Activated CD4-positive, alpha-beta T cell treated with anti-CD3 and anti-CD28 coated beads, Interleukin-2, Interleukin-6, amounts not matched to agents 100 ng/mL and 50 ng/mL, durations not matched to agents 16 hours and 8 hours (primary cell): ENCODE measurements around the gene PIP5K1B.
A peak's percentile ranks its signal among the peaks of the same experiment; 100 is the strongest.

Source experiments
- DNase-seq: peaks from one replicate; pipeline ENCODE4 v3.0.0-alpha.2; 2020

The PIP5K1B gene

DNA sequence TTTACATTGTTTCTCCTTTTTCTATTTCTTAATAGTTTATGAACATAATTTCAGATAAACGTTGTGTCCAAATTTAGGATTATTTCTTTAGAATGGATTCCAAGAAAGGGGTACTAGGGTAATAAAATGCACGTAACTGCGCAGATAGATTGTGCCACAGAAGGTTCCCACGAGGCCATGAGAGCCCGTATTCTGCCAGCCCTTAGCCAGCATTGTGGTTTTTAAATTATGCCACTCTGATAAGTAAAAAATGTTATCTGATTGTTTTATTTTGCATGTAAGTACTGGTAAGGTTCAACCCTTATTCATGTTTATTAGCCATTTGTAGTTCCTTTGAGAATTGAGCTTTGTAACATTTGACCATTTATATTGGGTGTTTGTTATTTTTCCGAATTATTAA, 220.1 kb downstream of the PIP5K1B start:
- no peak for DNase-seq

DNA sequence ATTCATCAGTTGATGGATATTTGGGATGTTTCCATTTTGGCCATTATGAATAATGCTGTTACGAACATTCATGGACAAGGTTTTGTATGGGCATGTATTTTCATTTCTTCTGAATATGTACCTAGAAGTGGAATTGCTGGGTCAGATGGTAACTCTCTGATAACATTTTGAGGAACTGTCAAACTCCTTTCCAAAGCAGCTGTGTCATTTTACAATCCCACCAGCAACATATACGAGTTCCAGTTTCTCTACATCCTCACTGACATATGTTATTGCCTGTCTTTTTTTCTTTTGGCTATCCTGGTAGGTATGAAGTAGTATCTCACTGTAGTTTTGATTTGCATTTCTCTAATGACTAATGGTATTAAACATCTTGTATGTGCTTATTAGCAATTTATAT, 222.1 kb downstream of the PIP5K1B start:
- DNase-seq = no peak

DNA sequence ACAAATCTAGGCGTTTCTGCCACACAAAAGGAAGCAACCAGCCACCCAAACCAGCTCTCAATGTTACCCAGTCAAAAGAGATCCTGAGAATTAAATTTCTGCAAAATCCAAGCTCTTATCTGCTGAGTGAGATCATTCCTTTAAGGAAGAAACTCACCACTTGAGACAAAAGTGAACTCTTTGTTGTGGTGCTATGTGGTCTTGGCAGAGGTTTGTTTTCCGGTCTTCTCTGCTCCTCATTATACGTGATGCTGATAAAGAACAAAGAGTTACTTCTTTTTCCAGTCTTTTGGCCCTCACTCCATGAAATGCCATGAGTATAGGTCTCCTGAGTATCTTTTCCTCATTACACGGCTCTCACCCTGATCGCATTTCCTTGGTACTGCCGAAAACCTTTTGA, 226.8 kb downstream of the PIP5K1B start:
- DNase-seq = peak; percentile 32

DNA sequence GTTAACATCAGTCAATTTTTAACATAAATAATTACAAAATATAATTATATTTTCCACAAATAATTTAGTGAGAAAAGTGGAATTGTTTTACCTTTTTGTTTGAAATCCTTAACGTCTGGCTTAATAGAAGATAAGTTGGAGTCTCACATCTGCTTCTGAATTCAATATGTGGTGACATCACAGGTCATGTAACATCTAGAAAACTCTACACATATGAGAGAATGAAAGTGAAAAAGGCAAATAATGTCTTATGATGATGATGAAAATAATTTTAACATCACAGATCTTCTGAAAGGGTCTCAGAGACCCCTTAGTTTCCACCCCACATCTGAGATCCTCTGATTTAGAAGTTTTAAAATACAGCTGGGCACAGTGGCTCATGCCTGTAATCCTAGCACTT, 227.4 kb downstream of the PIP5K1B start:
- DNase-seq = no peak

DNA sequence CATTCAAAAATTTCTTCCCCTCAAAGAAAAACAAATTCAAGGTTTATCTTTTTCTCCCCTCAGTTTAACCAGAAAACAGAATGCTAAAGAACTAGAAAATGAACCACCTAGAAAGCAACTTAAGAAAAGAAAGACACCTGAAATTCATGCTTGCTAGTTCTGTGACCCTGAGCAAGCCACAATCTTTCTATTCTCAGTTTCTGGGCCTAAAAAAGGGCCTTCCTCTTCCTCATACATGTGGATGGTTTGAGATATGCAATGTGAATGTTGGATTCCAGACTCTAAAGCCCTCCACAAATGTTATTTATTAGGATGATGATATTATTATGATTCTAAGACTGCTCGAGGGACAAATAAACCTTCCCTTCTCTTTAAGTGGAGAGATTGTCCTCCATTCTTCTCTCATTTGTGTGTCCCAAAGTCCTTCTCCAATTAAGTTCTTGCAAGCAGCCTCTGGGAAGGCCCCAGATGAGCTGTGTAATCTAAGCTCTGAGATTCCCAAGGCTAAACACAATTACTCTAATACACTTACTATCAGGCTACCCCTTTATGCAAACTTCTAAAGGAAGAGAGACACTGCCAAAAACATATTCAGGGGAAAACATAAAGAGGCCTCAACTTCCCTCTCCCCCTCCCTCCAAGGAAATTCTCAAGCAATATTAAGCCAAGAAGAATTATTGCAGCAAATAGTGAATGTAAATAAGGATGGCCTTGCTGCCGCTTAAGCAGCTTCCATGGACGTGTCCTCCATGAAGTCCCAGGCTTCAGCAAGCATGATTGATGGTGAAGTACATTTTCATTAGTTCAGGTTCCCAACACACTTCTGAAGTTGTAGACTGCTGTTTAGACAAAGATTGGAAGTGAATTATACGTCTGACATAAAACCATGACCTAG, 228.6 kb downstream of the PIP5K1B start:
- no peak for DNase-seq

DNA sequence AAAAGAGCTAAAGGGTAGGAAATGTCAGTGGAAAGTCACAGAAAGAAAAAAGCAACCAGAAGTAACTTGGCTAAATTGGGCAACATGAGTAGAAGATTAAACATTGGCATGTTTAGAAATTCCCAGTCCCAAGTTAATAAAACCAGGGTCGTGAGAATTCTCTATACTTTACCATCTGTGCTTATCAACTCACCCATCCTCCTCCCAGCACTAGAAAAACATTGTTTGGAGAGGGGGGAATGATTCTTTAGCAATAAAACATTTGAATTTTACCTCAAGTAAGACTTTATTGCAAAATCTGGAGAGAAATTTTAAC, 229.2 kb downstream of the PIP5K1B start:
- no peak for DNase-seq

DNA sequence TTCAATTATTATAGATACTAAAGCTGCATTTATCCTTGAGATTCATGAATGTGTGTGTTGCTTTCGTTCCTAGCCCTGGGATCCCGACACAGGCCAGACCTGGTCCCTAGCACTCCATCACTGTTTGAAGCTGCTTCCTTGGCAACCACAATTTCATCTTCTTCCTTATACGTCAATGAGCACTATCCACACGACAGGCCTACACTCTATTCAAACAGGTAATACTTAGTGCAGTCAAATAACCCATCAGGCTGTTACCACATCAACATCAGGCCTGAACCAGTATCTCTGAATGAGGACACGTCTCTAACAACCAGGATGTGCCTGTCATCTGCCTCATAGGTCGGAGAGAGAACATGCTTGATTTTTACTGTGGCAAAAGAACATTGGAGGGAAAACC, 235.5 kb downstream of the PIP5K1B start:
- DNase-seq = no peak

DNA sequence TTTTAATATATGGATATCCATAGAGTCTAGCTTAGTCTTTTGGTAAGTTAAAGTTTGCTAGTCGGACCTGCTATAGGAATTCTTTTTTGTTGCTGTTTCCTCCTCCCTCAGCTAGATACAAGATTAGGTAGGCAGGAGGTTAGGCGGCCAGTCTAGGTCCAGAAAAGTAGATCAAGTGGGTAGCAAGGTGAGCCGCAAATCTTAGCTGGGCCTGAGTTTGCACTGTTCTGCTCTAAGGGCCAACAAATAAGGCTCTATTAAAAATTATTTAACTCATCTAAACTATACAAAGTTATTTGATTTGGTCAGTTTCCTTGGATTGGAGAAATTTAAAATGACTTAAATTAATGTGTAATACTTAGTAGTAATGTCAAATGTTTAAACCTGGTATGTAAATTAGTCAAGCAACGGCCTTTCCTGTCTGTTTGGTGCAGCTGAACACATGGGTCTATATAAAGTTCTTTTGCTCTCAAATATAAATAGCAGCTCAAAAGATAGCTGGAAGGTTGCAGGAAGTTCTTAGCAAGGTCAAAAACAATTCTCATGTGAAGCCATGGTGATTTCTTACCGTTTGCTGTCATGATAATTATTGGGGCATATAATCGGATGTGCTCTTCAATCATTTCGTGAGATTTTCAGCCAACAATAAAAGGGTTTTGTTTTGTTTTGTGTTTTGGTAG, 236.9 kb downstream of the PIP5K1B start:
- DNase-seq = no peak

DNA sequence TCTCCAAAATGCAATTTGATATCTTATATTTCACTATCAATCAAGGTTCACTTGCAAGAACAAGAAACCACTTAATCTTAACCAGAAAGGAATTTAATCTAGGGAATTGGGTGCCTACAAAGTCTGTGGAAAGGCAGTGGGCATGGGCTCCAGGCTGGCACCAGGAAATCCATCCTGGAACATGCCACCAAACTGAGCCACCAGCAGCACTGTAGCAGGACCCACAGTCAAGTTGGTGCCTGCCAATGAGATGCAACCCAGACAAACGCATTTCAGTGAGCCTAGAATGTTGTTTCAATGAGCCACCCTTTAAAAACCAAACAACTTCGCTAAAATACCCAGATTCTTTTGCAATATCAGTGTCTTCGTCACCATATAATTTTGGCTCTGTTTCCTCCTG, 237.8 kb downstream of the PIP5K1B start:
- no peak for DNase-seq

DNA sequence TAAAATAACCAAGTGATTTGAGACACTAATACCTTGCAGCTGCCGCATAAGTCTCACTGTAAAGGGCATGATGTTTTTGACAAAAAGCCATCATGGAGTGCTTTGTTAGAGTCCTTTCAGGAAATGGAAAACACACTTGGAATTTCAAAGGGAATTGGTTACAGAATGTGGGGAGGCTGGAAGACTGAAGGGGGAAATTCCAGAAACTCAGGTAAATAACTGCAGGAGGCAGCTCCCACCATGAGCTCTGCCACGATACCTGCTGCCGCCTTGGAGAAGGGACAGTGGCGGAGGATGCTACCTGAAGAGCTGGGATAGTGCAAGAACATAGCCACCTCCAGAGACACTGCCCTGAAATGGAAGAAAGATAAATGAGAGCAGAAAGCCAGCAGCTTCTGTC, 242.0 kb downstream of the PIP5K1B start:
- DNase-seq = no peak

DNA sequence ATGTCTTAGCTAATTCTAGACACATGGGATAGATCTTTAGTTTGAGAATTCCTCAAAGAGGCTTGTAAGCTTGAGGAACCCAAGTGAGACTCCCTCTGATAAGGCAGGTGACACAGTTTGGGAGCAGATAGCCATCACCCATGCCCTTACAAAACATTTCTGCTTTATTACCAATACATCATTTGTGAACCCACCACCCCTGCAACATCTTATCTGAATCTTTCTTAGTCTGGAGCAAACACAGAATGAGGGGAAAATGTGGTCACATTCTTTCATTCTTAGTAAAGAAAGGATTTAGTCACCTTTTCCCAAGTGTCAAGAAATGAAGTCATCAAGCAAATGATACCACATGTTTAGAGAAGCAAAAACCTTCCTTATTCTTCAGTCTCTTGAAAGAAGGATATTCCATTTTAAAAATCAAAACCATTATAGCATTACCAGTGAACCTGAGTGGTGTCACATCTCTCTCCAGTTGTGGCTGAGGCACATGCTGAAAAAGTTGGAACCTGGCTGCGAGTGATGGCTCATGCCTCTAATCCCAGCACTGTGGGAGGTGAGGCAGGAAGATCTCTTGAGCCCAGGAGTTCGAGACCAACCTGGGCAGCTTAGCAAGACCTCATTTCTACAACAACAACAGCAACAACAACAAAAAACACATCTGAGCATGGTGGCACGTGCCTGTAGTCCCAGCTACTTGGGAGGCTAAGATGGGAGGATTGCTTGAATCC, 243.0 kb downstream of the PIP5K1B start:
- DNase-seq = peak; percentile 74

DNA sequence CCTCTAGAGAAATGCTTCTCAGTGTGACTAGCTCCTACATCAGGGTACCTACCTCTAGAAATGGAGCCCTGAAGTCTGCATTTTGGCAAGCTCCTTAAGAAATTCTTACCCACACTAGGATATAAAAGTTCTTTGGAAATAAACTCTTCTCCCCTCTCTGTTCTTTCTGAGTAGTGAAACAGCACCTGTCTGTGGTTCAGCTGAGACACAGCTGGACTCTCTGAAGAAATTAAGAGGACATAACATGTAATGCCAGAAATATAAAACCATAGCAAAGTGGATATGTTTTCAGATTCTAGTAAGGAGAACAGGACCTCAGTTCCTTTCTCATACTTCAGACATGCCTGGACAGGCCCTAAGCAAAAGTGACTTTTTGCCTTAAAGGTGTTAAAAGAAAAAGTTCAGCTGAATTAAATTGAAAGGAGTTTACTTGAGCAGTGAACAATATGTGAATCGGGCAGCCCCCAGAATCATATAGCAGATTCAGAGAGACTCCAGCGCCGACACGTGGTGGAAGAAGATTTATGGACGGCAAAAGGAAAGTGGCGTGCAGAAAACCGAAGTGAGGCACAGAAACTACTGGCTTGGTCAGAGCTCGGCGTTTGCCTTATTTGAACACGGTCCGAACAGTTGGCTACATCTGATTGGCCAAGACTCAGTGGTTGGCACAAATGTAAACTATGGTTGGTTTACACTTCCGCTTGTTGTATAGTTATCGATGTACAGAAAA, 244.4 kb downstream of the PIP5K1B start:
- DNase-seq = peak; percentile 34

DNA sequence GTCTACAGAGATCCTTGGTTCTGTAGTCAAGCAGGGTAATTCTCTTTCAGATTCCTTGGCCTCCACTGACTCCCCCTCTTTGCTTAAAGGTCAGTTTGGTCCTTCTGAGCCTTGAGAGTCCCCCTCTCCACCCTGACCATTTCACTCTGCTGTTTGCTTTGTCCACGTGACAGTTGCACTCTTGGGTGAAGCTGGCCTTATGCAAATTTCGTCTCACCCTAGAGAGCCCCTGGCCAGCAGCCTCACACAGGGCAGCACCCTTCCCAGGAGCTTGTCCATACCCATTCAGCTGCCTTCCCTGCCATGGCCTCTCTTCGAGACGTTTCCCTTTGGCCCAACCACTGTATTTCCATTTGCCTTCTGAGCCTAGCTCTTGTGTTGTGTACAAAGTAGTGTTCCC, 245.1 kb downstream of the PIP5K1B start:
- no peak for DNase-seq

DNA sequence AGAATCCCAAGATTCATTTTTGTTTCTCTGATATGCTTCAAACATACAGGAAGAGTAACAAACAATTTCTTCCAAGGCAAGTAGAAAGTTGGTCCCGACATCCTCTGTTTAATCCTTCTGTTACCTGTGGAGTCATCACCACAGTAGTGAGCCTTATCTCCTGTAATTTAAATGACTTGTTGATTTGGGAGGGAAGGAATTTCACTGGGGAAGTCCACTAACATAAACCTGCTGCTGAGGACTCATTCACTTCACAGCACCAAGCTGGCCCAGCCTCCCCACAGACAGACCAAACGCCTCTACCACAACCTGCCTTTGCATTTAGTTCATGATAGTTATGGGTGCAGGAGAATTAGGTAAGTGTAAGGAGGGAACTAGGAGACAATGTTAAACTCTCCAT, 245.6 kb downstream of the PIP5K1B start:
- DNase-seq = no peak

DNA sequence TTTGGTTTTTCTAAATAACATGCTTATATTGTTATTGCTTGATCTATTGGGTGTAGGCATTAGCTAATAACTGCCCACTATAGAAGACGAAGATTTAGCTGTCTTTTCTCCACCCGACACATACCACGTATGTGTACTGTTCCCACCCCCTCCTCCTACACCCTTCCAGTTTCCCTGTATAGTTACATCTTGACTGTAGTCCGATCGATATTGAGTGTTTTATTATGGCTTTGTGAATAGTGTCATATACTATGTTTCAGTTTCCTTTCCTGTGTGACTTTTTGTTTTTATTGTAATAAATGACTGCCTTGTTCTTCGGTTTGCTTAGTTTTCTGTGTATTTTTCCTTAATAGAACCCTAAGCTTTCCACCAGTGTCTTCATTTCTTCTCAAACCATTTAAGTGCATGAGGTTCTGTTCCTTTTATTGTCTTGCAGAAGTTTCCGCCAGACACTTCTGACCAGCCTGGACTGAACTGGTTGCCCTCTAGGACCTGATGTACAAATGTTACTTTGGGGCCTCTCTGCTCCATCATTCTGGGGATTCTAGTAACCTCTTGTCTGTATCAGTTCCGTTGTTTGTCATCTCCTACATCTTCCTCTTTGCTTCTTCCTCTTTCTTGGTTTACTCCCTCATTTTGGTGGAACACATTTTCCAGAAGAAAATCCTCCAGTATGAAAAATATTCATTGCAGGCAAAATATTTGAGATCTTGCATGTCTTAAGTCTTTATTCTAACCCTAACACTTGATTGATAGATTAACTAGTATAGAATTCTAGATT, 247.0 kb downstream of the PIP5K1B start:
- peak; percentile 45 for DNase-seq

DNA sequence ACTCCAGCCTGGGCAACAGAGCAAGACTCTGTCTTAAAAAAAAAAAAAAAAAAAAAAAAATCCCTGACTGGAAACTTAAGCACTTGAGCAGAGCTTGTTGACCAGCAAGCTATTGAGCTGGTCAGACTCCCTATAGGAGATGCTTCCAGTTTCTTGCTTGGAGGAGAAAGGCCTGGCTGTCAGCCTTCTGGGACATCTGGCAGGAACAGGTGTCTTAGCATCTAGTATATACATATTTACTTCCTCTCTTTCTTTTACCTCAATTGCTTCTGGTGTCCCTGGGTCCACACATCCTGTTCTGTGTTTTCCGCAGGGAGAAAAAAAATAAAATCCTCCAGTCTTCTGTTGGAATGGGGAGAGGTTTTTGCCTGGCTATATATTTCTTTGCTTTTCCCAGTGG, 248.7 kb downstream of the PIP5K1B start:
- DNase-seq = no peak

DNA sequence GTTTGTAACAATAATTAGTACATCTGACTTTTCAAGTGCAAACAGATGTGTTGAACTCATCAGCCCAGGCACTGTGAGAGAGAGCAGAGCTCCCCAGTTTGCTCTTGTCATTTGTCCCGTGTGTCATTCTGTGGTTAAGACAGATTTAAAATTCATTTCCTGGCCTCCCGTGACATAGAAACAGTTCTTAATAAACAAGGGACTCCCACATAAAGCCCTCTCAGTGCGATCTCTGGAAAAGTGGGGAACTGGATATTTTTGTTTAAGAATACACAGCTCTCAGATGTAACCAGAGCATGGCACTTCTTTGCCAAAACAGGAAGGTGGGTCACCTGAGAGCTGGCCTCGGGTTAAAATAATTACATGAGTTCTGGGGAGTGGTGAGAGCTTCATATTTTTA, 250.3 kb downstream of the PIP5K1B start:
- DNase-seq = peak; percentile 45

DNA sequence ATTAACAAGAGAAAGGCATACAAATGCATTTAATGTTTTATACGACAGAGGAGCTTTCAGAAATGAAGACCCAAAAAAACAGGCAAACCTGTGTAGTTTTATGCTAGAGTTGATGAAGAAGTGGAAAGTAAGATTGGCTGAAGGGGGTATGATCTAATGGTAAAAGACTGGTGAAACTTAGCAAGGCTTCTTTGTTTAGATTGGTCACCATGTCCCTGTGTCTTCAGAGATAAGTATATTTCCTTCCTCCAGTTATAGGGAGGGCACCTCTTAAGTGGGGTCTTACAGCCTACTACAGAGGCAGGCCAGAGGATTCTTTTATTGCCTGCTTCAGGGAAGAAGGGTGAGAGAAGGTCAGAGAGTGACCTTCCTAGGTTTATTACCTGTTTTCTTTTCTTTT, 252.4 kb downstream of the PIP5K1B start:
- no peak for DNase-seq

DNA sequence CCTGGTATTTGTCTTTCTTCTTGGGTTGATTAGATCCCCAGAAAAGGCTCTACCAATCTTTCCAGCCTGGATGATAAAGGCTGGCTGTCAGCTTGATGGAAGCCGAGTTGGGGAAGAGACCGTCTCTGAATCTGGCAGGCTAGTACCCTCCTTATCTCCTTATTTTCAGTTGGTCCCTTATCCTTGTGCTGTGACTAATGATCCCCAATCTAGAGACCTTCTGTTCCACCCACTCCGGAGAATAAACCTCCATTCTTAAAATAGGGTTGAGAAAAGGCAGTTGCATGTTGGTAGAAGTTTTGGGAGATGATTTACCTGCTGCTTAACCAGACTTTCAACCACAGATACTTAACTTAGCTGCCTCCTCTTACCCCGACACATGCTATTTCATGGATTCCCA, 256.5 kb downstream of the PIP5K1B start:
- DNase-seq = no peak

DNA sequence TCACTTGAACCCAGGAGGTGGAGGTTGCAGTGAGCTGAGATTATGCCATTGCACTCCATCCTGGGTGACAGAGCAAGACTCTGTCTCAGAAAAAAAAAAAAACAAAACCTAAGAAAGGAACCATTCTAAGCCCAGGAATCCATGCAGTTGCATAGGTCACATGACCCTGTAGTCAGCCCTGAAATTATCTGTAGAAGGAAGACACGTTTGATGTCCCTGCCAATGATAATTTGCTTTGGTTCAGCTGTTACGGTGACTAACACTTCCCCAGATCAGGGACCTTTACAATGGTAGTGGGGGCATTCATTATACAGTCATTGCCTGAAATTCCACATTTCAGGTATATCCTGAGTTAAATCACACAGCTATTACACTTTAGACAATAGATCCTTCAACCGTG, 258.4 kb downstream of the PIP5K1B start:
- DNase-seq = no peak

DNA sequence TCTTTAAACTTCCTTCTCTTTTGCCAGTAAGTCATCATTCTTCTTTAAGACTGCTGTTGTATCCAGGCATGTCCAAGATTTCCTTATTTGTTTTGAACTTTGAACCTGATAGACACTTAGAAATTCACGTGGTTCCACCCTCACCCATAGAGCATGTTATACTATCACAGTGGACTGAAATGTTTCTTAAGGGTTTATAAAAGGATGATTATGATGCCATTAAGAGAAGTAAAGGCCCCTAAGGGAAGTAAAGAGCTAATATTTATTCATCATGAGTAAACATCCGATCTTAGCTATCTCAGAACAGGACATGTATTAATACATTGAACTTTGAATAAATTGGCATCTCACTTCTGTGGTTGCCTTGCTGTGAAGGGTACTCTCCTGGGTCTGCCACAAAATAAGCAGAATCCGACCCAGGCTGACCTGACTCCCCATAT, 259.1 kb downstream of the PIP5K1B start:
- no peak for DNase-seq

DNA sequence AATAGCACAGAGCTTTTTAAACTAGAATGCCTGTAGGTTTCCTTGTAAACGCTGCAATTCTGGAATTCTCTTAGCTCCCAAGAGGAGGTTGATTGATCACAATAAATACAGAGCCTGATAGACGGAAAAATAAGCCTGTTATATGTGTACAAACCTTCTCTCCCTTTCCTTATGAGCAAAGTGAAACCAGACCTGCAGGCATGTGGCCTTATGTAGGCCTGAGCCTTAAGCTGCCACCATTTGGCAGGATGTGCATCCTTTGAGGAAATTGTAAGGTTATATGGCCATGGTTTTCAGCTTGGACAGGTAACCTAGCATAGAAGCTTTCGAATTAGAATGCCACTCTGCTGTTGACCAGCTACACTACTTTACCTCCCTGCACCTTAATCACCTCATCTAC, 259.7 kb downstream of the PIP5K1B start:
- DNase-seq = no peak
